ENCODE data around the gene DYNLL1. TPM values are rescaled to one million over a fixed set of nuclear protein-coding genes. Genes with fewer than 3 reads are reported as not detected.

DYNLL1 gene
- total and polyA plus RNA-seq, 2 of the 4 experiments (the other 2 are of a cell fraction): 663 to 696 TPM

GRCh38 chr12:120455302-120455701 is 40.6 kb upstream of the DYNLL1 start:
- Histone ChIP-seq H3K79me1 (ENCODE audit: low read depth in 1 of 2, low read length in 2 of 2) (peaks cover 8 to 45% of the 10 kb centered on the region in 2 experiments), H3K27ac (ENCODE audit: insufficient read depth, low read length) (no peak overlapping the region), H3K4me2 (ENCODE audit: low read depth, low read length) (no peak overlapping the region), H3K9me1 (ENCODE audit: insufficient read depth, low read length) (no peaks in the 10 kb centered on the region), H4K20me1 (ENCODE audit: insufficient read depth, low read length) (peaks cover 20% of the 10 kb centered on the region; the same call in 1 of the 2 replicates), H3K4me3 (ENCODE audit: insufficient read depth, low read depth, low read length) (no peak overlapping the region), H3K27me3 (ENCODE audit: control insufficient read depth, insufficient read depth, low read length) (no peaks in the 10 kb centered on the region), H3K4ac (ENCODE audit: low read depth, low read length) (no peak overlapping the region), H2BK5ac (ENCODE audit: low read depth, low read length, poor library complexity, severe bottlenecking) (no peak overlapping the region), H2BK120ac (ENCODE audit: low read depth, low read length) (no peak overlapping the region), H3K14ac (replicated peaks; ENCODE audit: low read depth, low read length) (no peak overlapping the region), H2BK15ac (ENCODE audit: low read depth, low read length) (no peak overlapping the region), H3K9me3 (ENCODE audit: control insufficient read depth, insufficient read depth, low read length) (no peaks in the 10 kb centered on the region), H3K18ac (ENCODE audit: low read depth, low read length) (no peak overlapping the region), H3K56ac (ENCODE audit: extremely low read depth, insufficient read depth, low read length) (no peak overlapping the region), H2AK9ac (replicated peaks; ENCODE audit: low read depth, low read length, poor library complexity) (no peak overlapping the region), H4K5ac (ENCODE audit: low read depth, low read length) (no peak overlapping the region), H4K8ac (ENCODE audit: low read depth in 2 of 2, low read length in 2 of 2) (no peak overlapping the region), H3K4me1 (ENCODE audit: control insufficient read depth, insufficient read depth, low read length) (no peaks in the 10 kb centered on the region), H3K9ac (ENCODE audit: low read depth, low read length) (no peak overlapping the region), H2AK5ac (ENCODE audit: low read depth, low read length) (no peak overlapping the region), H3K23ac (ENCODE audit: low read depth, low read length) (no peak overlapping the region), H2BK20ac (ENCODE audit: low read depth, low read length) (no peak overlapping the region), H4K91ac (ENCODE audit: insufficient read depth, low read depth, low read length) (no peak overlapping the region), H3K36me3 (ENCODE audit: control insufficient read depth, insufficient read depth, low read length) (peaks cover 45% of the 10 kb centered on the region), H2AFZ (replicated peaks; ENCODE audit: low read length, poor library complexity) (no peak overlapping the region)
- no peak for ATAC-seq (ENCODE audit: low read depth)
- no TSS peak for BruUV-seq (replicated peaks)
- in situ Hi-C loops (cut with MboI; ENCODE audit: low sequenced_read_pairs): no loop called here
- intact Hi-C loops (cut with micrococcal nuclease): no loop called here
- TF ChIP-seq NFE2L2 (IDR thresholded peaks at IDR 0.05; ENCODE audit: low read depth, low read length) (no peak), FOS (IDR thresholded peaks at IDR 0.05; ENCODE audit: low read depth, low read length) (no peak), MXI1 (IDR thresholded peaks at IDR 0.05; ENCODE audit: borderline replicate concordance, low read depth, low read length) (no peak)
- POLR2A ChIA-PET (ENCODE audit: unreplicated experiment): no interaction called here
- dilution Hi-C loops (cut with HindIII; ENCODE audit: low sequenced_read_pairs, unreplicated experiment): no loop called here
- no peak for DNase-seq
- WGBS, 2 experiments (ENCODE audit: extremely low coverage in 2 of 2, insufficient read length in 1 of 2): no CpG with 5 or more reads among the region's 7 CpGs
- CTCF ChIA-PET: no interaction called here

Data from IMR-90 (cell line).